HepG2 (cell line): Measurements from ENCODE around the gene ZSWIM5. TPM values are rescaled to one million over a fixed set of nuclear protein-coding genes. Genes with fewer than 3 reads are reported as not detected.
A peak's percentile ranks its signal among the peaks of the same experiment; 100 is the strongest.

Source experiments
- ATAC-seq: fragments of 200-7000 bp; cut with Tn5 transposase; 3 replicates; pipeline ENCODE4 v1.9.1; 2020; ENCODE audit warnings: mild to moderate bottlenecking, moderate library complexity
- BruUV-seq: library from RNA; stranded (reverse); fragments of 400-500 nt; replicated peaks from 2 replicates; lab custom pipeline; 2021; lab: Mats Ljungman, UMichigan
- CTCF ChIA-PET: fragments of 300-600 bp; formaldehyde crosslinking; extraction: SDS; loops from one replicate; lab custom pipeline; 2021; ENCODE audit warnings: low total read pairs, inconsistent platforms, low intra/inter-chr PET ratio; lab: Yijun Ruan, JAX
- POLR2A ChIA-PET: fragments of 350-600 bp; sonication (Branson Sonifier 250); formaldehyde crosslinking; loops from one replicate; lab custom pipeline; 2020; ENCODE audit warnings: antibody characterized with exemption, inconsistent platforms; lab: Yijun Ruan, JAX
- DNase-seq: peaks from one replicate; pipeline ENCODE4 v3.0.0-alpha.2; 2015; ENCODE audit warnings: low spot score
- FAIRE-seq: peaks from 3 replicates; lab custom pipeline; 2011; peaks lifted over from hg19 to GRCh38; lab: Jason Lieb, UNC
- H2AFZ ChIP-seq: one replicate; pipeline ENCODE4 v1.6.1; 2011; ENCODE audit warnings: low read length, inconsistent platforms
- H3K27ac ChIP-seq: fragments of 300-600 bp; 3 replicates; pipeline ENCODE4 v1.8.0; 2011; ENCODE audit warnings: mixed run types, mild to moderate bottlenecking, mixed read lengths, low read length, inconsistent platforms; ENCODE audit not compliant: insufficient read depth; ENCODE audit errors: extremely low read length
- H3K27me3 ChIP-seq, 2 experiments: fragments of 200-600 bp in 1 of 2; 2 replicates in 1 of 2; 3 replicates in 1 of 2; pipeline versions ENCODE4 v1.6.0 to v1.8.0; 2011; ENCODE audit warnings: low read length in 2 of 2, mild to moderate bottlenecking in 2 of 2, moderate library complexity in 2 of 2, inconsistent platforms in 1 of 2; ENCODE audit not compliant: insufficient read depth in 2 of 2, control insufficient read depth in 1 of 2
- H3K36me3 ChIP-seq, 2 experiments: fragments of 200-600 bp in 1 of 2; replicated peaks in 1 of 2; 2 replicates in 1 of 2; 3 replicates in 1 of 2; pipeline versions ENCODE4 v1.5.1 to v1.8.0; 2011; ENCODE audit warnings: low read length in 2 of 2, inconsistent platforms in 1 of 2; ENCODE audit not compliant: insufficient read depth in 2 of 2, control insufficient read depth in 1 of 2
- H3K4me1 ChIP-seq: 2 replicates; pipeline ENCODE4 v1.5.1; 2012; ENCODE audit warnings: low read length, inconsistent platforms; ENCODE audit not compliant: insufficient read depth
- H3K4me2 ChIP-seq: 2 replicates; pipeline ENCODE4 v1.6.0; 2011; ENCODE audit warnings: low read depth, low read length, inconsistent platforms
- H3K4me3 ChIP-seq, 3 experiments: fragments of 200-600 bp in 1 of 3; sonication (generic), shearing (Covaris generic) in 1 of 3; replicated peaks in 1 of 3; 2 replicates each; pipeline ENCODE4 v1.5.1; 2011 to 2016; ENCODE audit warnings: low read length in 3 of 3, inconsistent platforms in 2 of 3, low read depth in 2 of 3, mild to moderate bottlenecking in 2 of 3, control low read depth in 1 of 3, mixed read lengths in 1 of 3; ENCODE audit not compliant: insufficient read depth in 1 of 3
- H3K79me2 ChIP-seq: one replicate; pipeline ENCODE4 v1.6.1; 2011; ENCODE audit warnings: low read length, inconsistent platforms; ENCODE audit not compliant: insufficient read depth
- H3K9ac ChIP-seq: 2 replicates; pipeline ENCODE4 v1.6.0; 2011; ENCODE audit warnings: mild to moderate bottlenecking, low read depth, low read length, inconsistent platforms; ENCODE audit not compliant: insufficient read depth
- H3K9me3 ChIP-seq: 2 replicates; pipeline ENCODE4 v1.5.1; 2012; ENCODE audit warnings: mild to moderate bottlenecking, low read length
- H4K20me1 ChIP-seq: 2 replicates; pipeline ENCODE4 v1.6.0; 2011; ENCODE audit warnings: inconsistent platforms, mild to moderate bottlenecking, low read length, moderate library complexity; ENCODE audit not compliant: insufficient read depth
- ARID2 ChIP-seq: sonication (generic); formaldehyde crosslinking; IDR thresholded peaks from 2 replicates; pipeline ENCODE4 v1.8.1; 2022; ENCODE audit warnings: mild to moderate bottlenecking, missing genetic modification reagents, borderline replicate concordance
- ATF7 ChIP-seq, 2 experiments: fragments of 450-650 bp in 1 of 2; sonication (generic) in 1 of 2; formaldehyde crosslinking in 1 of 2; IDR thresholded peaks; 2 replicates each; pipeline versions ENCODE4 v1.4.0 to v1.6.1; 2016 to 2020; ENCODE audit warnings: antibody characterized with exemption in 1 of 2, mild to moderate bottlenecking in 1 of 2, missing genetic modification reagents in 1 of 2
- CCAR2 ChIP-seq: fragments of 200-400 bp; formaldehyde crosslinking; optimal IDR thresholded peaks from 2 replicates; pipeline ENCODE3; 2018; ENCODE audit warnings: low read depth, mild to moderate bottlenecking, low read length, moderate library complexity
- CEBPB ChIP-seq: IDR thresholded peaks from 2 replicates; pipeline ENCODE4 v1.6.1; 2011; ENCODE audit warnings: low read depth, low read length, improper control_type of control experiment, borderline replicate concordance
- CEBPG ChIP-seq: IDR thresholded peaks from 2 replicates; pipeline ENCODE4 v1.6.1; 2016
- GATAD2A ChIP-seq: IDR thresholded peaks from 2 replicates; pipeline ENCODE4 v1.6.1; 2016
- HES4 ChIP-seq: sonication (generic); formaldehyde crosslinking; IDR thresholded peaks from 2 replicates; pipeline ENCODE4 v1.9.0; 2021; ENCODE audit warnings: mild to moderate bottlenecking, missing genetic modification reagents, borderline replicate concordance
- MAF1 ChIP-seq: sonication (generic); formaldehyde crosslinking; IDR thresholded peaks from 2 replicates; pipeline ENCODE4 v1.5.0; 2020; ENCODE audit warnings: missing genetic modification reagents, borderline replicate concordance
- POLR2A ChIP-seq, 2 experiments: IDR thresholded peaks; 2 replicates each; pipeline ENCODE4 v1.6.1; 2011; ENCODE audit warnings: low read depth in 2 of 2, low read length in 2 of 2, mild to moderate bottlenecking in 1 of 2, moderate library complexity in 1 of 2; ENCODE audit not compliant: insufficient read depth in 1 of 2
- SAFB2 ChIP-seq: sonication (generic); formaldehyde crosslinking; IDR thresholded peaks from 2 replicates; pipeline ENCODE4 v1.5.1; 2020; ENCODE audit warnings: missing genetic modification reagents, low read depth, mild to moderate bottlenecking, borderline replicate concordance
- TCF12 ChIP-seq, 2 experiments: fragments of 450-650 bp in 1 of 2; sonication (generic) in 1 of 2; formaldehyde crosslinking in 1 of 2; IDR thresholded peaks; 2 replicates each; pipeline versions ENCODE4 v1.6.1 to v1.8.0; 2017 to 2022; ENCODE audit warnings: antibody characterized with exemption in 1 of 2, mild to moderate bottlenecking in 1 of 2, missing genetic modification reagents in 1 of 2, moderate library complexity in 1 of 2
- ZFP91 ChIP-seq: sonication (generic); formaldehyde crosslinking; IDR thresholded peaks from 2 replicates; pipeline ENCODE4 v1.9.0; 2022; ENCODE audit warnings: missing genetic modification reagents, mild to moderate bottlenecking, borderline replicate concordance
- ZNF121 ChIP-seq: sonication (generic); formaldehyde crosslinking; IDR thresholded peaks from 2 replicates; pipeline ENCODE4 v1.5.0; 2020; ENCODE audit warnings: mild to moderate bottlenecking, missing genetic modification reagents
- ZSCAN9 ChIP-seq: IDR thresholded peaks from 2 replicates; pipeline ENCODE4 v1.6.1; 2016; ENCODE audit warnings: borderline replicate concordance
- WGBS: methylation state at CpG from one replicate; pipeline ENCODE4 v1.1.6; 2017; ENCODE audit warnings: low lambda C conversion rate; 5-methylcytosine and 5-hydroxymethylcytosine counted together
- in situ Hi-C: cut with HindIII; loops from 2 replicates; pipeline ENCODE4 v1.10.0; 2017; ENCODE audit warnings: low pct_unique_long_range_greater_than_20kb; ENCODE audit not compliant: extremely low pct_ligation_motif_present
- intact Hi-C: fragments of 100-400 bp; cut with micrococcal nuclease; formaldehyde crosslinking; loops from one replicate; pipeline ENCODE4 v1.10.0; 2022; ENCODE audit not compliant: unreplicated experiment
- polyA plus RNA-seq, 8 experiments: library from polyadenylated mRNA; depleted of rRNA in 3 of 8; stranded (reverse) in 7 of 8; unstranded in 1 of 8; fragments of >200 nt; fragmentation: Illumina TruSeq in 4 of 8; extraction: Trizol in 4 of 8; gene quantifications; 2 replicates each; pipeline versions ENCODE4 v1.2.1 to v1.2.3, GENCODE V29; 2011 to 2016; ENCODE audit warnings: low read depth in 4 of 8, missing spikeins in 1 of 8, mixed read lengths in 1 of 8; ENCODE audit not compliant: insufficient read depth in 1 of 8
- total RNA-seq, 5 experiments: library from RNA; depleted of rRNA; stranded (reverse); fragments of >200 nt; fragmentation: Illumina TruSeq; extraction: Trizol; gene quantifications; 2 replicates each; pipeline ENCODE4 v1.2.3, GENCODE V29; 2016; ENCODE audit warnings: low read depth in 1 of 5
- TF ChIP-seq, protein P1 (sequence below): fragments of 450-650 bp; IDR thresholded peaks from 2 replicates; pipeline ENCODE4 v1.6.1; 2016

The ZSWIM5 gene
- total and polyA plus RNA-seq, 2 of the 13 experiments (the other 11 are each of a cell fraction or from before 2014, with no cell fraction given): 11.0 to 20.6 TPM

GRCh38 chr1:45122724-45123123 lies 83.7 kb downstream of the ZSWIM5 start (continued):
- TF ChIP-seq SAFB2 (no peak), ARID2 (no peak)

DNA sequence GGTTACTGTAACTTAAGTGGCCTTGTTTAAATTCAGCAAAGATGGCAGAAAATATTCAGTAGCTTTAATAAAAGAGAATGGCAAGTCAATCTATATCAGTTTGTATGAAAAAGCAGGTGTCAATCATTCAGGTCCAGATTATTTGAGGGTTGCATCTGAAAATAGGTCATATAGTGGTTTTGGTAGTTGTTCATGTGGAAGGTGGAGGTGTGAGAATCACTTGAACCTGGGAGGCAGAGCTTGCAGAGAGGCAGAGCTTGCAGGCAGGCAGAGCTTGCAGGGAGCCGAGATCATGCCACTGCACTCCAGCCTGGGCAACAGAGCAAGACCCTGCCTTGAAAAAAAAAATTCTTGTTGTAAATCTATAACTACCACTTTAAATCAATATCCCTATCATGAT lies 88.6 kb downstream of the ZSWIM5 start:
- Histone ChIP-seq H3K36me3 (no peaks in the 10 kb centered on the region), H3K27ac (no peak overlapping the region), H3K9ac (no peak overlapping the region), H3K4me2 (no peak overlapping the region)
- ATAC-seq (no peak), FAIRE-seq (no peak), DNase-seq (no peak)
- no TSS peak for BruUV-seq
- POLR2A ChIA-PET: no interaction called here
- TF ChIP-seq ZFP91 (CRISPR knock-in tag) (no peak), ZNF121 (CRISPR knock-in tag) (peak; percentile 64)
- TF ChIP-seq, all 625 proteins: peak for 1
- Histone ChIP-seq H3K9me3 (no peaks in the 10 kb centered on the region), H3K27me3 (no peaks in the 10 kb centered on the region), H3K4me3 (no peak overlapping the region), H3K4me1 (peaks cover 28% of the 10 kb centered on the region), H4K20me1 (no peaks in the 10 kb centered on the region), H3K79me2 (peaks cover 24% of the 10 kb centered on the region), H2AFZ (no peak overlapping the region)
- in situ Hi-C loops: no loop called here
- WGBS: 88% methylated on average over 1 of the region's 1 CpG
- CTCF ChIA-PET: no interaction called here
- intact Hi-C loops: no loop called here

- Histone ChIP-seq H3K4me1 (peaks cover 19% of the 10 kb centered on the region), H4K20me1 (no peaks in the 10 kb centered on the region), H3K27ac (no peak overlapping the region), H3K9ac (no peak overlapping the region), H3K4me2 (no peak overlapping the region), H3K4me3 (no peak overlapping the region), H3K36me3 (no peaks in the 10 kb centered on the region), H3K27me3 (no peaks in the 10 kb centered on the region), H3K79me2 (peaks cover 15% of the 10 kb centered on the region), H3K9me3 (peaks cover under 1% of the 10 kb centered on the region; the same call in 1 of the 2 replicates), H2AFZ (no peak overlapping the region)
- in situ Hi-C loops (no loop called here), intact Hi-C loops (no loop called here)
- no peak for ATAC-seq
- WGBS: 45% methylated on average over 2 of the region's 2 CpGs
- ChIA-PET CTCF (no interaction called here), POLR2A (no interaction called here)
- no TSS peak for BruUV-seq
- FAIRE-seq: no peak
- no peak for DNase-seq
- 0 out of 2 replicates have a peak, but pooled peaks have one; percentile 29 for TF ChIP-seq CEBPG (CRISPR knock-in tag)
- TF ChIP-seq MAF1: no peak
- TF ChIP-seq TCF12 (IDR thresholded peaks at IDR 0.05): no peak
- TF ChIP-seq TCF12 (CRISPR knock-in tag; IDR thresholded peaks at IDR 0.05): no peak
- TF ChIP-seq, protein P1, sequence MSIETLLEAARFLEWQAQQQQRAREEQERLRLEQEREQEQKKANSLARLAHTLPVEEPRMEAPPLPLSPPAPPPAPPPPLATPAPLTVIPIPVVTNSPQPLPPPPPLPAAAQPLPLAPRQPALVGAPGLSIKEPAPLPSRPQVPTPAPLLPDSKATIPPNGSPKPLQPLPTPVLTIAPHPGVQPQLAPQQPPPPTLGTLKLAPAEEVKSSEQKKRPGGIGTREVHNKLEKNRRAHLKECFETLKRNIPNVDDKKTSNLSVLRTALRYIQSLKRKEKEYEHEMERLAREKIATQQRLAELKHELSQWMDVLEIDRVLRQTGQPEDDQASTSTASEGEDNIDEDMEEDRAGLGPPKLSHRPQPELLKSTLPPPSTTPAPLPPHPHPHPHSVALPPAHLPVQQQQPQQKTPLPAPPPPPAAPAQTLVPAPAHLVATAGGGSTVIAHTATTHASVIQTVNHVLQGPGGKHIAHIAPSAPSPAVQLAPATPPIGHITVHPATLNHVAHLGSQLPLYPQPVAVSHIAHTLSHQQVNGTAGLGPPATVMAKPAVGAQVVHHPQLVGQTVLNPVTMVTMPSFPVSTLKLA: no peak
- TF ChIP-seq CCAR2: no peak
- no peak for TF ChIP-seq ZSCAN9 (CRISPR knock-in tag)
- TF ChIP-seq HES4 (CRISPR knock-in tag): no peak
- peak; percentile 56; the same call in 1 of the 2 replicates for TF ChIP-seq GATAD2A (CRISPR knock-in tag)
- TF ChIP-seq ATF7 (IDR thresholded peaks at IDR 0.05): no peak
- no peak for TF ChIP-seq ATF7 (CRISPR knock-in tag; IDR thresholded peaks at IDR 0.05)
- peak; percentile 59 for TF ChIP-seq CEBPB
- TF ChIP-seq POLR2A (IDR thresholded peaks at IDR 0.05; ENCODE audit: insufficient read depth in 1 of 2, low read depth in 2 of 2, low read length in 2 of 2): no peak
Measured at GRCh38 chr1:45116820-45117219, 89.6 kb downstream of the ZSWIM5 start.
